SK-N-SH (cell line): Measurements from ENCODE around the gene SMARCD2. TPM values are rescaled to one million over a fixed set of nuclear protein-coding genes. Genes with fewer than 3 reads are reported as not detected.

ENCODE experiments used
- CTCF ChIA-PET: fragments of 300-600, 350-600 bp; formaldehyde crosslinking; extraction: SDS; loops from one replicate; lab custom pipeline; 2021; lab: Yijun Ruan, JAX
- POLR2A ChIA-PET: fragments of 350-600 bp; sonication (Branson Sonifier 250); formaldehyde crosslinking; extraction: SDS; loops from one replicate; lab custom pipeline; 2020; ENCODE audit warnings: antibody characterized with exemption, inconsistent platforms; lab: Yijun Ruan, JAX
- DNase-seq: peaks from one replicate; pipeline ENCODE4 v3.0.0; 2012
- H2AFZ ChIP-seq: fragments of 200-600 bp; sonication (generic); 2 replicates; pipeline ENCODE4 v1.8.1; 2016; ENCODE audit warnings: antibody characterized with exemption, mild to moderate bottlenecking, low read depth
- H3F3A ChIP-seq: fragments of 200-600 bp; sonication (generic); replicated peaks from 2 replicates; pipeline ENCODE3; 2016; ENCODE audit warnings: antibody characterized with exemption, mild to moderate bottlenecking; ENCODE audit not compliant: insufficient read depth
- H3K27ac ChIP-seq, 2 experiments: fragments of 200-500 bp in 1 of 2; fragments of 200-600 bp in 1 of 2; sonication (Bioruptor generic) in 1 of 2; sonication (generic), shearing (Covaris generic) in 1 of 2; 2 replicates each; pipeline versions ENCODE4 v1.5.1 to v1.6.1; 2014 to 2016; ENCODE audit warnings: low read depth in 2 of 2, inconsistent platforms in 1 of 2, low read length in 1 of 2, mild to moderate bottlenecking in 1 of 2, mixed read lengths in 1 of 2
- H3K27me3 ChIP-seq: fragments of 200-600 bp; sonication (generic), shearing (Covaris generic); 2 replicates; pipeline ENCODE4 v1.6.1; 2016; ENCODE audit warnings: mixed run types; ENCODE audit not compliant: insufficient read depth
- H3K36me3 ChIP-seq, 2 experiments: fragments of 200-500 bp in 1 of 2; fragments of 200-600 bp in 1 of 2; sonication (Bioruptor generic) in 1 of 2; sonication (generic) in 1 of 2; replicated peaks in 1 of 2; 2 replicates each; pipeline versions ENCODE3 to v1.5.1; 2014 to 2016; ENCODE audit warnings: low read length in 1 of 2, mild to moderate bottlenecking in 1 of 2; ENCODE audit not compliant: insufficient read depth in 2 of 2, control insufficient read depth in 1 of 2
- H3K4me1 ChIP-seq, 2 experiments: fragments of 200-500 bp in 1 of 2; fragments of 200-600 bp in 1 of 2; sonication (Bioruptor generic) in 1 of 2; sonication (generic), shearing (Covaris generic) in 1 of 2; 2 replicates each; pipeline versions ENCODE4 v1.5.1 to v1.6.1; 2014 to 2016; ENCODE audit warnings: low read depth in 1 of 2, low read length in 1 of 2, mixed run types in 1 of 2; ENCODE audit not compliant: insufficient read depth in 2 of 2, control insufficient read depth in 1 of 2
- H3K4me2 ChIP-seq: fragments of 200-600 bp; sonication (generic), shearing (Covaris generic); 2 replicates; pipeline ENCODE4 v1.6.1; 2017; ENCODE audit warnings: mixed run types
- H3K4me3 ChIP-seq, 2 experiments: fragments of 200-500 bp in 1 of 2; fragments of 200-600 bp in 1 of 2; sonication (Bioruptor generic) in 1 of 2; sonication (generic), shearing (Covaris generic) in 1 of 2; 2 replicates each; pipeline versions ENCODE4 v1.5.1 to v1.8.1; 2014 to 2016; ENCODE audit warnings: low read depth in 2 of 2, inconsistent platforms in 1 of 2, low read length in 1 of 2, mild to moderate bottlenecking in 1 of 2, mixed read lengths in 1 of 2, moderate library complexity in 1 of 2
- H3K79me2 ChIP-seq: fragments of 200-600 bp; sonication (generic); 2 replicates; pipeline ENCODE4 v1.8.1; 2017; ENCODE audit warnings: mild to moderate bottlenecking; ENCODE audit not compliant: insufficient read depth
- H3K9ac ChIP-seq: fragments of 200-600 bp; sonication (generic); 2 replicates; pipeline ENCODE4 v1.6.1; 2017; ENCODE audit warnings: mixed run types
- H3K9me2 ChIP-seq: fragments of 200-600 bp; sonication (generic); 2 replicates; pipeline ENCODE4 v1.6.1; 2017; ENCODE audit warnings: mixed run types
- H3K9me3 ChIP-seq: fragments of 200-600 bp; sonication (generic); 2 replicates; pipeline ENCODE4 v1.6.1; 2017; ENCODE audit warnings: mixed run types, mild to moderate bottlenecking, moderate library complexity
- H4K20me1 ChIP-seq: fragments of 200-600 bp; sonication (generic); 2 replicates; pipeline ENCODE4 v1.6.1; 2017; ENCODE audit warnings: mild to moderate bottlenecking, mixed run types; ENCODE audit not compliant: insufficient read depth
- CHD2 ChIP-seq: fragments of 150-350 bp; IDR thresholded peaks from 2 replicates; pipeline ENCODE4 v1.6.1; 2018; ENCODE audit warnings: low read length; ENCODE audit not compliant: partially characterized antibody
- ELF1 ChIP-seq: IDR thresholded peaks from 2 replicates; pipeline ENCODE4 v1.4.0; 2012
- FOSL2 ChIP-seq: IDR thresholded peaks from 2 replicates; pipeline ENCODE4 v1.4.0; 2012; ENCODE audit warnings: low read depth, mild to moderate bottlenecking, moderate library complexity, borderline replicate concordance
- GABPA ChIP-seq: IDR thresholded peaks from 2 replicates; pipeline ENCODE4 v1.4.0; 2012; ENCODE audit warnings: low read depth, mild to moderate bottlenecking
- GATA2 ChIP-seq: sonication (generic); formaldehyde crosslinking; IDR thresholded peaks from 2 replicates; pipeline ENCODE4 v1.5.0; 2020; ENCODE audit warnings: mild to moderate bottlenecking, missing genetic modification reagents
- JUND ChIP-seq: IDR thresholded peaks from 2 replicates; pipeline ENCODE4 v1.4.0; 2012
- MEF2A ChIP-seq: IDR thresholded peaks from 2 replicates; pipeline ENCODE4 v1.4.0; 2012; ENCODE audit warnings: low read depth, borderline replicate concordance
- MXI1 ChIP-seq: IDR thresholded peaks from 2 replicates; pipeline ENCODE4 v1.6.1; 2012; ENCODE audit warnings: mild to moderate bottlenecking, low read depth, low read length, improper control_type of control experiment
- NFIC ChIP-seq: IDR thresholded peaks from 2 replicates; pipeline ENCODE4 v1.4.0; 2012; ENCODE audit warnings: borderline replicate concordance
- PBX3 ChIP-seq: IDR thresholded peaks from 2 replicates; pipeline ENCODE4; 2012
- POLR2AphosphoS5 ChIP-seq: IDR thresholded peaks from 2 replicates; pipeline ENCODE4 v1.6.1; 2012; ENCODE audit warnings: low read depth, low read length
- SIN3A ChIP-seq: IDR thresholded peaks from 2 replicates; pipeline ENCODE4 v1.6.1; 2012; ENCODE audit warnings: low read depth, mild to moderate bottlenecking, low read length, moderate library complexity, borderline replicate concordance
- SMC3 ChIP-seq: IDR thresholded peaks from 2 replicates; pipeline ENCODE4 v1.6.1; 2012; ENCODE audit warnings: low read depth, low read length, improper control_type of control experiment
- TAF1 ChIP-seq: IDR thresholded peaks from 2 replicates; pipeline ENCODE4 v1.6.1; 2012; ENCODE audit warnings: low read depth, mild to moderate bottlenecking, low read length, moderate library complexity, borderline replicate concordance
- TEAD4 ChIP-seq: IDR thresholded peaks from 2 replicates; pipeline ENCODE4 v1.4.0; 2012; ENCODE audit warnings: mild to moderate bottlenecking, borderline replicate concordance; ENCODE audit not compliant: insufficient read depth
- YY1 ChIP-seq: IDR thresholded peaks from 2 replicates; pipeline ENCODE4 v1.4.0; 2012; ENCODE audit warnings: low read depth, mild to moderate bottlenecking
- WGBS: methylation state at CpG from one replicate; pipeline ENCODE4 v1.1.6; 2017; ENCODE audit warnings: low lambda C conversion rate; 5-methylcytosine and 5-hydroxymethylcytosine counted together
- polyA plus RNA-seq, 3 experiments: library from polyadenylated mRNA; depleted of rRNA; stranded (reverse); fragments of >200 nt; gene quantifications; 2 replicates each; pipeline ENCODE4 v1.2.3, GENCODE V29; 2012
- TF ChIP-seq, protein P1 (sequence below): fragments of 150-350 bp; IDR thresholded peaks from 2 replicates; pipeline ENCODE4 v1.6.1; 2017; ENCODE audit warnings: antibody characterized with exemption, low read length, low read depth, borderline replicate concordance
- TF ChIP-seq, protein P2 (sequence below): IDR thresholded peaks from 2 replicates; pipeline ENCODE4 v1.4.0; 2012; ENCODE audit warnings: low read depth, borderline replicate concordance
- TF ChIP-seq, protein P3 (sequence below): IDR thresholded peaks from 2 replicates; pipeline ENCODE4 v1.4.0; 2012; ENCODE audit warnings: low read depth, borderline replicate concordance

The SMARCD2 gene
- polyA plus RNA-seq, 1 of the 3 experiments (the other 2 are of a cell fraction) = 89.1 TPM

GRCh38 chr17:63821804-63822203 lies 20.7 kb downstream of the SMARCD2 start:
- no peak for TF ChIP-seq NFIC
- no peak; the same call in 1 of the 2 replicates for TF ChIP-seq POLR2AphosphoS5
- TF ChIP-seq, protein P1, sequence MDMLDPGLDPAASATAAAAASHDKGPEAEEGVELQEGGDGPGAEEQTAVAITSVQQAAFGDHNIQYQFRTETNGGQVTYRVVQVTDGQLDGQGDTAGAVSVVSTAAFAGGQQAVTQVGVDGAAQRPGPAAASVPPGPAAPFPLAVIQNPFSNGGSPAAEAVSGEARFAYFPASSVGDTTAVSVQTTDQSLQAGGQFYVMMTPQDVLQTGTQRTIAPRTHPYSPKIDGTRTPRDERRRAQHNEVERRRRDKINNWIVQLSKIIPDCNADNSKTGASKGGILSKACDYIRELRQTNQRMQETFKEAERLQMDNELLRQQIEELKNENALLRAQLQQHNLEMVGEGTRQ = no peak
- no peak for TF ChIP-seq PBX3
- TF ChIP-seq, protein P2, sequence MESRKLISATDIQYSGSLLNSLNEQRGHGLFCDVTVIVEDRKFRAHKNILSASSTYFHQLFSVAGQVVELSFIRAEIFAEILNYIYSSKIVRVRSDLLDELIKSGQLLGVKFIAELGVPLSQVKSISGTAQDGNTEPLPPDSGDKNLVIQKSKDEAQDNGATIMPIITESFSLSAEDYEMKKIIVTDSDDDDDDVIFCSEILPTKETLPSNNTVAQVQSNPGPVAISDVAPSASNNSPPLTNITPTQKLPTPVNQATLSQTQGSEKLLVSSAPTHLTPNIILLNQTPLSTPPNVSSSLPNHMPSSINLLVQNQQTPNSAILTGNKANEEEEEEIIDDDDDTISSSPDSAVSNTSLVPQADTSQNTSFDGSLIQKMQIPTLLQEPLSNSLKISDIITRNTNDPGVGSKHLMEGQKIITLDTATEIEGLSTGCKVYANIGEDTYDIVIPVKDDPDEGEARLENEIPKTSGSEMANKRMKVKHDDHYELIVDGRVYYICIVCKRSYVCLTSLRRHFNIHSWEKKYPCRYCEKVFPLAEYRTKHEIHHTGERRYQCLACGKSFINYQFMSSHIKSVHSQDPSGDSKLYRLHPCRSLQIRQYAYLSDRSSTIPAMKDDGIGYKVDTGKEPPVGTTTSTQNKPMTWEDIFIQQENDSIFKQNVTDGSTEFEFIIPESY = no peak
- TF ChIP-seq MXI1 = no peak
- TF ChIP-seq YY1 = no peak
- TF ChIP-seq ELF1 = no peak
- TF ChIP-seq GABPA = no peak
- TF ChIP-seq, protein P3, sequence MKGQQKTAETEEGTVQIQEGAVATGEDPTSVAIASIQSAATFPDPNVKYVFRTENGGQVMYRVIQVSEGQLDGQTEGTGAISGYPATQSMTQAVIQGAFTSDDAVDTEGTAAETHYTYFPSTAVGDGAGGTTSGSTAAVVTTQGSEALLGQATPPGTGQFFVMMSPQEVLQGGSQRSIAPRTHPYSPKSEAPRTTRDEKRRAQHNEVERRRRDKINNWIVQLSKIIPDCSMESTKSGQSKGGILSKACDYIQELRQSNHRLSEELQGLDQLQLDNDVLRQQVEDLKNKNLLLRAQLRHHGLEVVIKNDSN = no peak
- TF ChIP-seq CHD2 = no peak
- TF ChIP-seq TAF1 = no peak
- TF ChIP-seq MEF2A = no peak
- no peak for TF ChIP-seq FOSL2
- no peak for TF ChIP-seq SIN3A
- TF ChIP-seq JUND = no peak
- no peak for TF ChIP-seq SMC3
- no peak for TF ChIP-seq GATA2 (CRISPR knock-in tag)
- TF ChIP-seq TEAD4 = no peak
- Histone ChIP-seq H3K9me3 (no peaks in the 10 kb centered on the region), H3K36me3 (peaks cover 84 to 88% of the 10 kb centered on the region in 2 experiments), H4K20me1 (peaks cover 23% of the 10 kb centered on the region; the same call in 1 of the 2 replicates), H3K27me3 (no peaks in the 10 kb centered on the region), H3K4me3 (no peak overlapping the region), H3K4me2 (no peak overlapping the region), H3F3A (peaks cover 64% of the 10 kb centered on the region), H3K79me2 (peaks cover 40% of the 10 kb centered on the region), H3K27ac (no peak overlapping the region), H2AFZ (no peak overlapping the region), H3K4me1 (peaks cover 6 to 18% of the 10 kb centered on the region in 2 experiments; a peak in 2 of 4 replicates), H3K9ac (no peak overlapping the region), H3K9me2 (no peaks in the 10 kb centered on the region)
- ChIA-PET CTCF (interaction anchor here (0.8 to 2.8 kb wide), 5 partner anchors 9 to 121 kb away, joined by 3 to 9 read pairs (median 8); no protein-coding TSS in a partner anchor), POLR2A (interaction anchor here (1.2 to 1.9 kb wide), 4 partner anchors 9 to 22 kb away, joined by 3 to 7 read pairs (median 4); no protein-coding TSS in a partner anchor)
- WGBS = 94% methylated on average over 6 of the region's 6 CpGs
- no peak for DNase-seq
